Left lung (tissue), 10 donors: ENCODE measurements around the gene NACC1. TPM values are rescaled to one million over a fixed set of nuclear protein-coding genes. Genes with fewer than 3 reads are reported as not detected.

ENCODE experiments used
- ATAC-seq: fragments of 200-7000 bp; cut with Tn5 transposase; one replicate; pipeline ENCODE4 v1.9.1; 2020; ENCODE audit warnings: moderate library complexity
- DNase-seq, 4 donors: peaks; one replicate each; pipeline ENCODE4 v3.0.0-alpha.2; 2013 to 2020
- H3K27ac ChIP-seq, 2 donors: fragments of 200-600 bp; sonication (generic) in 1 of 2; one replicate each; pipeline versions ENCODE4 v1.5.0 to v1.8.0; 2020 to 2021
- H3K27me3 ChIP-seq, 2 donors: fragments of 200-600 bp; sonication (generic) in 1 of 2; one replicate each; pipeline versions ENCODE4 v1.5.0 to v1.8.0; 2020 to 2021
- H3K36me3 ChIP-seq, 2 donors: fragments of 200-600 bp; sonication (generic) in 1 of 2; one replicate each; pipeline versions ENCODE4 v1.5.0 to v1.8.0; 2020 to 2021
- H3K4me1 ChIP-seq, 2 donors: fragments of 200-600 bp; one replicate each; pipeline ENCODE4 v1.8.0; 2021
- H3K4me3 ChIP-seq, 2 donors: fragments of 200-600 bp; sonication (generic) in 1 of 2; one replicate each; pipeline versions ENCODE4 v1.5.0 to v1.8.0; 2020 to 2021; ENCODE audit warnings: mild to moderate bottlenecking in 1 of 2
- H3K9me3 ChIP-seq, 2 donors: fragments of 200-600 bp; sonication (generic) in 1 of 2; one replicate each; pipeline versions ENCODE4 v1.5.0 to v1.8.0; 2020 to 2021
- intact Hi-C, 2 donors: fragments of 100-400 bp; cut with DNase I; formaldehyde crosslinking; loops; one replicate each; pipeline versions ENCODE4 v1.11.2 to v1.14.2; 2022
- polyA plus RNA-seq, 6 donors: library from polyadenylated mRNA; unstranded; fragments of 120-200 nt; gene quantifications; one replicate each; pipeline ENCODE4 v1.2.1, GENCODE V29; 2013; ENCODE audit not compliant: insufficient read length in 6 of 6
- total RNA-seq, 2 donors: library from RNA; stranded (reverse); fragmentation: NEBNext Ultra II Directional; extraction: Animal tissue kit (Norgen Biotek cat#: 25700); gene quantifications; one replicate each; pipeline ENCODE4 v1.2.1, GENCODE V29; 2021
- TF ChIP-seq, protein P1 (sequence below), 2 donors: fragments of 200-600 bp; sonication (generic) in 1 of 2; IDR thresholded peaks; one replicate each; pipeline versions ENCODE4 v1.5.0 to v1.8.0; 2021; ENCODE audit warnings: antibody characterized with exemption in 2 of 2
- donor health status: DM: no; HTN: yes; CAD: no.
- donor health status: DM: no; HTN: no; CAD: no.

The NACC1 gene
- total and polyA plus RNA-seq, 8 donors: 14.9 to 92.5 (median 21.1) TPM

DNA sequence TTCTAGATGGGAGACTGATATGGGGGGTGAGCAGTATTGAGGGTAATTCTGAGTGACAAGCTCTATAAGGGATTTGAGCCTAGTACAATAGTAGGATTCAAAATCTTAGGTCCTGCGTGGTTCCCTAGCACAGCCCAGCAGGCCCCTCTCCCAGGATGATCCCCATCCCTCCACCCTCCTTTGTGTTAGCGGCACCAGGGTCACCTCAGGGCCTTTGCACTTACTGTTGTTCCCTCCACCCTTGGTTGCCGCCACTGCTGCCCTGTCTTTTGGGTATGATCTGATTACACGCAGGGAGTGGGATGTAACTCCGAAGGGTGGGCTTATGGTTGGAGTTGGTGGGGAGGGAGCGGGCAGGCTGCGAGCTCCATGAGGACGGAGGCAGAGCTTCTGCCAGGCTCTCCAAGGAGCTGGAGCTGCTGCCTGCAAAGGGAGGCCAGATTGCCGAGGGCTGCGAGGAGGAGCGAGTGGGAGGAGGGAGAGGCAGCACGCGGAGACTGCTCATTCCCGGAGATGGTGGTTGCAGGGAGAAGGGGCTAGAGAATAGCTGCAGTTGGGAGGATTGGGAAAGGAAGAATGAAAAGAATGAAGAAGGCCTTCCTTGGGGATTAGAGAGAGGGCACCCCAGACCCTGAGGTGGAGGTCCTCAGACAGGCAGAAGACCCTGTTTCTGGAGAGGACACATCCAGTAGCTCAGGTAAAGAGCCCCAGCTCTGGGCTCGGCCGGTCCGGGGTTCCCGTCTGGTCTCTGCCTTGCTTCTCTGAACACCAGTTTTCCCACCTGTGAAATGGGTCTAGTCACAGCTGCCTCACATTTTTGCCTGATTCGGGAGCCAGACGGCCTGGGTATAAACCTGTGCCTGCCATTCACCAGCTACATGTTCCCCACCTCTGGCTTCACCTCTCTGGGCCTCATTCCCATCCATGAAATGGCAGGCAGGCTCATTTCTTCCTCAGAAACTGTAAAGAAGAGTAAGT is 5.2 kb downstream of the NACC1 start:
- H3K4me3 ChIP-seq: no peak overlapping the region
- peaks cover 12 to 25% of the 10 kb centered on the region in 2 donors for H3K4me1 ChIP-seq
- H3K27ac ChIP-seq: no peak overlapping the region
- ATAC-seq (no peak), DNase-seq (no peak)
- intact Hi-C loops: no loop called here
- TF ChIP-seq, protein P1, sequence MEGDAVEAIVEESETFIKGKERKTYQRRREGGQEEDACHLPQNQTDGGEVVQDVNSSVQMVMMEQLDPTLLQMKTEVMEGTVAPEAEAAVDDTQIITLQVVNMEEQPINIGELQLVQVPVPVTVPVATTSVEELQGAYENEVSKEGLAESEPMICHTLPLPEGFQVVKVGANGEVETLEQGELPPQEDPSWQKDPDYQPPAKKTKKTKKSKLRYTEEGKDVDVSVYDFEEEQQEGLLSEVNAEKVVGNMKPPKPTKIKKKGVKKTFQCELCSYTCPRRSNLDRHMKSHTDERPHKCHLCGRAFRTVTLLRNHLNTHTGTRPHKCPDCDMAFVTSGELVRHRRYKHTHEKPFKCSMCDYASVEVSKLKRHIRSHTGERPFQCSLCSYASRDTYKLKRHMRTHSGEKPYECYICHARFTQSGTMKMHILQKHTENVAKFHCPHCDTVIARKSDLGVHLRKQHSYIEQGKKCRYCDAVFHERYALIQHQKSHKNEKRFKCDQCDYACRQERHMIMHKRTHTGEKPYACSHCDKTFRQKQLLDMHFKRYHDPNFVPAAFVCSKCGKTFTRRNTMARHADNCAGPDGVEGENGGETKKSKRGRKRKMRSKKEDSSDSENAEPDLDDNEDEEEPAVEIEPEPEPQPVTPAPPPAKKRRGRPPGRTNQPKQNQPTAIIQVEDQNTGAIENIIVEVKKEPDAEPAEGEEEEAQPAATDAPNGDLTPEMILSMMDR (IDR thresholded peaks at IDR 0.05): no peak
- no peaks in the 10 kb centered on the region for H3K27me3 ChIP-seq
- peaks cover 0 to 28% of the 10 kb centered on the region in 2 donors for H3K36me3 ChIP-seq
- no peaks in the 10 kb centered on the region for H3K9me3 ChIP-seq

DNA sequence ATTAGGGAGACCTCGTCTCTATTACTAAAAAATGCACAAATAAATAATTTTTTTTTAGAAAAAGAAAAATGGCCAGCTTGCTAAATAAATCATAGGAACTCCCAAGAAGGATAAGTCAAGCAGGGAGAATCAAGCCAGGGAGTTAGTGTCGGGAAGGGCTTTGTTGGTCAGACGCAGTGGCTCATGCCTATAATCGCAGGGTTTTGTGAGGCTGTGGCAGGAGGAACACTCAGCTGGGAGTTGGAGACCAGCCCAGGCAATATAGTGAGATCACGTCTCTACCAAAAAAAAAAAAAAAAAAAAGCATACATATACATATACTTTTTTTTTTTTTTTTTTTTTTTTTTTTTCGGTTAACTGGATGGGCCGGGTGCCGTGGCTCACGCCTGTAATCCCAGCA is 9.0 kb downstream of the NACC1 start:
- TF ChIP-seq, protein P1 (IDR thresholded peaks at IDR 0.05): no peak
- intact Hi-C loops: no loop called here
- H3K4me3 ChIP-seq: no peak overlapping the region
- no peaks in the 10 kb centered on the region for H3K27me3 ChIP-seq
- no peak for DNase-seq
- no peaks in the 10 kb centered on the region for H3K9me3 ChIP-seq
- H3K36me3 ChIP-seq: peaks cover 0 to 21% of the 10 kb centered on the region in 2 donors
- no peak for ATAC-seq
- no peak overlapping the region for H3K27ac ChIP-seq
- H3K4me1 ChIP-seq: no peaks in the 10 kb centered on the region

DNA sequence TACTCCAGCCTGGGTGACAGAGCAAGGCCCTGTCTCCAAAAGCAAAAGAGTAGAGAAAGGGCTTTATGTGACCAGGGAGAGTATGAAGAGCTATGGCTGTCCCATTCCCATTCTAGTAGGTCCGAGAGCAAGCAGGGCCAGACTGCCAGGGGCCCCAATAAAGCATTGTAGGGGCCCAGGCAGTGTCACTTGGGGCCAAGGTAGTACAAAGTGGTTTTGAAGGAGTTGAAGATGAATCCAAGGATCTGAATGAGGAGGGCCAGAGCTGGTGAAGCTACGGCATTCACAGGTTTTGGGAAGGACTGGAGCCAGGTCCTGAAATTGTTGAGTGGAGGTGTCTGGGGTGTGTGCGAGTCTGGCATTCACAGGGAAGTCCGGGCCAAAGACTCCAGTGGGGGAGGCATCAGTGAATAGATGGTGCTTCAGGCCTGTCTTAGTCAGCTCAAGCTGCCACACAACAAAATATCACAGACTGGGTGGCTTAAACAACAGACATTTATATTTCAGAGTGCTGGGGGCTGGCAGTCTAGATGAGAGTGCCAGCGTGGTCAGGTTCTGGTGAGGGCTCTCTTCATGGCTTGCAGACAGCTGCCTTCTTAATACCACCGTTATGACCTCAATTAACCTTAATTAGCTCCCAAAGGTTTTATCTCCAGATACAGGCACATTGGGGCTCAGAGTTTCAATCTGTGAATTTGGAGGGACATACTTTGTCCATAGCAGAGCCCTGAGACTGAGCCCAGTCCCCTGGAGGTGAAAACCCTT is 9.9 kb downstream of the NACC1 start:
- peaks cover 0 to 20% of the 10 kb centered on the region in 2 donors for H3K36me3 ChIP-seq
- TF ChIP-seq, protein P1 (IDR thresholded peaks at IDR 0.05): no peak

DNA sequence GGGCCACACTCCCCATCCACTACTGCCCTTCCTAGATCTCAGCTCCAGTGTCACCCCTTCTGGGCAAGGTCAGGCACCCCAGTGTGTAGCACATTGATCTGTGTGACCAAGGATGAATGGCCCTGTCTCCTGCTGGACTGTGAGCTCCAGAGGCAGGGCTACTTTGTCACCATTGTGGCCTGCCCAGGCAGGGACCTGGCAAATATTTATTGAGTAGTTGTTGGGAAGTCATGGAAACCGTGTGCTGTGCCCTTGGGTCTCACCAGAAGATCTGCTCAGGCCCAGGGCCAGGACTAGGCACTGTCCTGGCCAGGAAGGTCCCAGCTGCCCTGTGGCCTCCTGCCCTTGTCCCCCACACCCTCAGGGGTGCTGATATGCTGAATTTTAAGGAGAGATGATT is 10.5 kb downstream of the NACC1 start:
- H3K4me1 ChIP-seq: peaks cover 0 to 7% of the 10 kb centered on the region in 2 donors
- no peaks in the 10 kb centered on the region for H3K27me3 ChIP-seq
- ATAC-seq (peak; percentile 70), DNase-seq (no peak)
- H3K9me3 ChIP-seq: no peaks in the 10 kb centered on the region
- H3K36me3 ChIP-seq: peaks cover 0 to 16% of the 10 kb centered on the region in 2 donors
- intact Hi-C loops: no loop called here
- TF ChIP-seq, protein P1 (IDR thresholded peaks at IDR 0.05): no peak
- H3K4me3 ChIP-seq: no peak overlapping the region
- H3K27ac ChIP-seq: peak overlapping the region in 1 of 2 donors; percentile 13

More for the DNA sequence above, 9.9 kb downstream of the NACC1 start:
- peaks cover 0 to 3% of the 10 kb centered on the region in 2 donors for H3K4me1 ChIP-seq
- H3K27me3 ChIP-seq: no peaks in the 10 kb centered on the region
- DNase-seq (no peak), ATAC-seq (peak; percentile 8)
- H3K9me3 ChIP-seq: no peaks in the 10 kb centered on the region
- no peak overlapping the region for H3K4me3 ChIP-seq
- peak overlapping the region in 1 of 2 donors; percentile 13 for H3K27ac ChIP-seq
- intact Hi-C loops: no loop called here

DNA sequence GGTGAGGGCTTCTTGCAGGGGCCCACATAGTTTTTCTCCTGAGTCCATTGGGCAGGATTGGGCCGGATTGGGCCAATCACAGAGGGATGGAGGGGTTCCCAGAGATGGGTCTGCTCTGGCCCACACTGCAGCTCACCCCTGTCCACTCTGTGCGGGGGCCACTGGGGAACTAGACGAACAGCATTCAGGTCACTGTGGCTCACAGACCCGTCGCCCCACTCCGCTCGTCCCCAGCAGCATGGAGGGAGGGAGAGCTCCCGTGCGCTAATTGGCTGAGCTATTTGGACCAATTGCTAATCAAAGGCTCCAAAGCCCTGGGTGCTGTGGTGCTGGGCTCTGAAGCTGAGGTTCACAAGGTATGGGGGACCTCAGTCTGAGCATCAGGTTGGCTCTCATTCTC is 11.3 kb downstream of the NACC1 start:
- TF ChIP-seq, protein P1 (IDR thresholded peaks at IDR 0.05): no peak
- intact Hi-C loops: no loop called here
- Histone ChIP-seq H3K36me3 (peaks cover 0 to 15% of the 10 kb centered on the region in 2 donors), H3K27ac (no peak overlapping the region), H3K27me3 (no peaks in the 10 kb centered on the region), H3K4me3 (no peak overlapping the region), H3K4me1 (peaks cover 0 to 14% of the 10 kb centered on the region in 2 donors), H3K9me3 (no peaks in the 10 kb centered on the region)
- DNase-seq: no peak
- ATAC-seq: no peak
